Immature natural killer cell (primary cell): Measurements from ENCODE around the gene HAP1. TPM values are rescaled to one million over a fixed set of nuclear protein-coding genes. Genes with fewer than 3 reads are reported as not detected.
"Not testable (repeated sequence)": the region's sequence is repeated elsewhere in the genome, so short reads cannot be mapped to it uniquely, and the experiment has no call there.

Experiments
- DNase-seq, 3 donors: peaks; one replicate each; pipeline ENCODE4 v3.0.0; 2022; ENCODE audit warnings: mixed read lengths in 1 of 3
- H3K27ac Mint-ChIP-seq, 6 donors: one replicate each; pipeline ENCODE4 v1.8.0; 2020; ENCODE audit warnings: mixed read lengths in 6 of 6, mild to moderate bottlenecking in 5 of 6, inconsistent platforms in 4 of 6, moderate library complexity in 3 of 6
- H3K27me3 Mint-ChIP-seq, 3 donors: one replicate each; pipeline ENCODE4 v1.8.0; 2020 to 2021; ENCODE audit warnings: low read depth in 3 of 3, mild to moderate bottlenecking in 3 of 3, mixed read lengths in 3 of 3, moderate library complexity in 3 of 3, inconsistent platforms in 1 of 3
- H3K36me3 Mint-ChIP-seq, 3 donors: one replicate each; pipeline ENCODE4 v1.8.0; 2020; ENCODE audit warnings: mixed read lengths in 3 of 3, inconsistent platforms in 2 of 3, mild to moderate bottlenecking in 2 of 3
- H3K4me1 Mint-ChIP-seq, 2 donors: one replicate each; pipeline ENCODE4 v1.8.0; 2020; ENCODE audit warnings: inconsistent platforms in 2 of 2, mild to moderate bottlenecking in 2 of 2, mixed read lengths in 2 of 2, moderate library complexity in 1 of 2
- H3K4me3 Mint-ChIP-seq, 5 donors: one replicate each; pipeline ENCODE4 v1.8.0; 2020; ENCODE audit warnings: mild to moderate bottlenecking in 5 of 5, mixed read lengths in 5 of 5, inconsistent platforms in 3 of 5, moderate library complexity in 3 of 5
- H3K9me3 Mint-ChIP-seq, 6 donors: one replicate each; pipeline ENCODE4 v1.8.0; 2020; ENCODE audit warnings: mild to moderate bottlenecking in 6 of 6, mixed read lengths in 6 of 6, inconsistent platforms in 4 of 6, moderate library complexity in 3 of 6
- polyA plus RNA-seq, 3 donors: library from polyadenylated mRNA; unstranded; fragments of 300-500 nt; fragmentation: Illumina TruSeq; gene quantifications; one replicate each; pipeline ENCODE4 v1.2.3, GENCODE V29; 2021

Gene HAP1
- polyA plus RNA-seq, 3 donors from 2014 or later, result not detected

DNA sequence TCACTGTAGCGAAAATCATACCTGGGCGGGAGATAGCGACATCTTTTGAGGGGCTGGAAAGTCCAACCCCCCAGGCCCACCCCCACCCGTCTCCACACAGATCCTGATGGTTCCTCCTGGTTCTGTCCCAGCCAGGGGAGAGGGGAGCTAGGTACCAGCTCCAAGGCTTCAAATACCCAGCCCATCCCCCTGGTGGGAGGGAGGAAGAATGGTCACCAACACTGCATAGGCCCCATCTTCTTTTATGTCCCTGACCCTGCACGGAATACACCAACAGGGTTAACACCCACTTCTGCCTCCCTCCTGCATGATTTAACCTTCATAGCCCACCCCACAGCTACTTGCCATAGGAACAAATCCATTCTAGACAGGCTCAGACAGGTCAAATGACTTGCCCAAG lies 9.3 kb downstream of the HAP1 start:
- H3K36me3 Mint-ChIP-seq, result no peaks in the 10 kb centered on the region
- H3K27me3 Mint-ChIP-seq, result peaks cover 3% of the 10 kb centered on the region in 3 donors
- no peaks in the 10 kb centered on the region for H3K4me1 Mint-ChIP-seq
- no peaks in the 10 kb centered on the region for H3K9me3 Mint-ChIP-seq
- DNase-seq, result no peak
- H3K27ac Mint-ChIP-seq, result no peak overlapping the region
- no peak overlapping the region for H3K4me3 Mint-ChIP-seq

GRCh38 chr17:41724476-41725050 lies 9.9 kb downstream of the HAP1 start:
- Mint-ChIP-seq H3K9me3 (no peaks in the 10 kb centered on the region), H3K4me1 (no peaks in the 10 kb centered on the region), H3K27ac (no peak overlapping the region), H3K4me3 (no peak overlapping the region), H3K27me3 (peaks cover 2 to 3% (median 3%) of the 10 kb centered on the region in 3 donors), H3K36me3 (no peaks in the 10 kb centered on the region)
- DNase-seq, result no peak

DNA sequence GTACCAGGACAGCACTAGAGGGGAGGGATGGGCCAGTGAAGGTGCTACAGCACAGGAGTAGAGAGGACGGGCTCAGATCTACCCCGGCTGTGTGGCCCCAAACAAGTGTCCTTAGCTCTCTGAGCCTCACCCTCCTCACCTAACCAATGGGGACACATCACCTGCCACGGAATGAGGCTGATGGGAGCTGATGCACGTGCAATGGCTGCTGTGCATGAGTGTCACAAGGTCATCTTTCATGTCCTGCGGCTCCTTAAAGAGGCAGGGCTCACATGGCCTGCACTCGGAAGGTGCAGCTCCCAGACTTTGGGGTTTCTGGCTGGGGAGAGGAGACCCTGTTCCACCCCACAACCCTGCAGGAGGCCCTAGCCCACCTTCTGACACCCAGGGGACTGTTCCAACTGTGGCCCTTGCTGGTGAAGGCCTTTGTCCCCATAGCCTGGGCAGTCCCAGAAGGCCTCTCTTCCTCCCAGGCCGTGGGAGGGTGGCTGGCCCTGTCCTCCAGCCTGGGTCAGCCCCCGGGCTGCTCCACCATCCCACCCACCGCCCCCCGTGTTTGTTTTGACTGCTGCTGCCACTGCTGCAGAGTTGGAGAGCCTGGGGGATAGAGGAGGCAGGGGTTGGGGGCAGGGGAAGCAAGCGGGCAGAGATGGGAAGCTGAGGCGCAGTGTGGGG lies 10.5 kb downstream of the HAP1 start:
- no peak for DNase-seq
- no peaks in the 10 kb centered on the region for H3K9me3 Mint-ChIP-seq
- H3K27me3 Mint-ChIP-seq, result peaks cover 2 to 3% (median 3%) of the 10 kb centered on the region in 3 donors
- no peaks in the 10 kb centered on the region for H3K4me1 Mint-ChIP-seq
- H3K4me3 Mint-ChIP-seq, result no peak overlapping the region
- H3K27ac Mint-ChIP-seq, result no peak overlapping the region
- H3K36me3 Mint-ChIP-seq, result no peaks in the 10 kb centered on the region

GRCh38 chr17:41722231-41722630 lies 12.2 kb downstream of the HAP1 start:
- Mint-ChIP-seq H3K27me3 (peaks cover 0 to 3% (median 2%) of the 10 kb centered on the region in 3 donors), H3K36me3 (no peaks in the 10 kb centered on the region), H3K9me3 (no peaks in the 10 kb centered on the region), H3K27ac (no peak overlapping the region), H3K4me1 (no peaks in the 10 kb centered on the region), H3K4me3 (no peak overlapping the region)
- no peak for DNase-seq

DNA sequence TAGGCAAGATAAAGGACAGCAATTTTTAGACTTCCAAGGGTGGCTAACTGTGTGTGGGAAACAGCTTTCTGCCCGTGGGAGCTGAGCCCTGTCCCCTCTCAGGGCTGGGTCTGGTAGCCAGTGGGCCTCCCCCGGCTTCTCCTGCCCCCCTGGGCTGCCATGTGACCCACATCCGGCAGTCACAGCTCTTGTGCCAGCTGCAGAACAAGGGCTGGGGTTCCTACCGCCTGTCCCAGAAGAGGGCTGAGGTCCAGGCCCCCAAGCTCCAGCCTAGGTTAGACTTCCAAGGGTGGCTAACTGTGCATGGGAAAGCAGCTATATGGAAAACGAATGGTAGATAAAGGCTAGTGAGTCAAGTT lies 16.2 kb downstream of the HAP1 start:
- H3K36me3 Mint-ChIP-seq, result no peaks in the 10 kb centered on the region
- DNase-seq, result no peak
- H3K4me1 Mint-ChIP-seq, result no peaks in the 10 kb centered on the region
- no peak overlapping the region for H3K27ac Mint-ChIP-seq
- H3K9me3 Mint-ChIP-seq, result no peaks in the 10 kb centered on the region
- H3K4me3 Mint-ChIP-seq, result no peak overlapping the region
- H3K27me3 Mint-ChIP-seq, result peaks cover 0 to 4% (median 0%) of the 10 kb centered on the region in 3 donors

GRCh38 chr17:41717408-41718286 lies 16.8 kb downstream of the HAP1 start:
- no peak overlapping the region for H3K27ac Mint-ChIP-seq
- peaks cover 0 to 4% (median 3%) of the 10 kb centered on the region in 3 donors for H3K27me3 Mint-ChIP-seq
- H3K9me3 Mint-ChIP-seq, result no peaks in the 10 kb centered on the region
- H3K4me3 Mint-ChIP-seq, result no peak overlapping the region
- DNase-seq, result no peak
- no peaks in the 10 kb centered on the region for H3K4me1 Mint-ChIP-seq
- no peaks in the 10 kb centered on the region for H3K36me3 Mint-ChIP-seq

DNA sequence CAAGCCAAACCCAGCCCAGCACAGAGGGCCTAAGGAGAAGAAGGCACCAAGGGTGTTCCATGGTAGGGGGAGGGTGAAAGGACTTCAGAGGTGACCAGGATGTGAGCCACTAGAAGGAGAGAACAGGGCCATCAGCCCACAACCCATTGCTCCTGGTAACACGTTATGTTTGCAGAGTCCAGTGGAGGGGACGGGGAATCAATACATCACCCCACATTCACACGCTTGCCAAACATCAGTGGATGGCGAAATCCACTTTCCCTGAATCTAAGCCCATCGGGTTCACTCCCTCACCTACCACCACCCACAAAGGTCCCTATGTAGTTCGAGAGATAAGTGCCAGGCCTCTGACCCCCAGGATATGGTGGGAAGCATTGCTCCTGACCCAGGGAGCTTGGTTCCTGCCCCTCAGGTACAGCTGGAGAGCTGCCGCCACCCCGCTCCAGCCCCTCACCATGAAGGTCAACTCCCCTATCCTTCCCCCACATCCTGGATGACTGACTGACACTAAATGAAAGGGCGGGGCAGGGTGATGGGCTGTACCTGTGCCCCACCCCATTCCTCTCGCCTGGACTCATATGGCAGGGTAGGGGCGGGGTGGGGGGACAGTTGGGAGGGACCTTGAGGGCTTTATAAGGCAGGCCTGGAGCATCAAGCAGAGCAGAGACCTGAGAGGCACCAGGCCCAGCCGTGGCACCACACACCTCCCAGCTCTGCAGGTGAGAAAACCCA lies 22.6 kb downstream of the HAP1 start, which contains the start of gene GAST:
TSS of gene GAST (plus strand) at position 663 of the 732 bp plus-strand sequence. CDS start 3,106 bp downstream, outside the sequence.
- no peaks in the 10 kb centered on the region for H3K9me3 Mint-ChIP-seq
- no peak for DNase-seq

DNA sequence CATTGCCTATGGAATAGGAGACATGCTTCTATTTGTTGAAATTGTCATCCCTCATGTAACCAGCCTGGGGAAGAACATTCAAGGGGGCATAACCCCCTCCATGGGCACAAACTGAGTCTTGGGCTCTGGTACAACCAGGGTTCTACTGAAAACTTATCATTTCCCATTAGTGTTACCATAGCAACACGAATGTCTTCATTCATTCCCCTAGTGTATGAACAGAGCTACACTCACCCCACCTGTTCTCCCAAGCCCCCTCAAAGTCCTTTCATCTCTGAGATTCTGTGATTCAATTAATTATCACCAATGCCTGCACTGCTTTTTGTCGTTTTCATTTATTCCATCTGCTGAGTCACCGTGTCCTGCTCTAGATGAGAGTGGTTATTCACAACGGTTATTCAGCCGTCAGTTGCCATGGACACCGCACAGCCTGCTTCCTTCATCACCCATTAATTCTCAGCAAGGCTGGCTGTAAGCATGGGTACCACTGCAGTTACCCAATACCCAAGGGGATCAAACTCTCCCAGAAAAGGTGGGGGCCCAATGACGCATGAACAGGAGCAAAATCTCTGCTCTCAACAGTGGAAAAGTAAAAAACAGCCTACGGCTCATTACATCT lies 23.9 kb downstream of the HAP1 start:
- H3K27ac Mint-ChIP-seq, result no peak overlapping the region
- no peaks in the 10 kb centered on the region for H3K36me3 Mint-ChIP-seq
- H3K9me3 Mint-ChIP-seq, result no peaks in the 10 kb centered on the region
- DNase-seq, result no peak
- H3K4me1 Mint-ChIP-seq, result no peaks in the 10 kb centered on the region
- H3K27me3 Mint-ChIP-seq, result peaks cover 5 to 20% (median 6%) of the 10 kb centered on the region in 3 donors
- H3K4me3 Mint-ChIP-seq, result no peak overlapping the region

More for the DNA sequence above, 22.6 kb downstream of the HAP1 start, which contains the start of gene GAST:
- Mint-ChIP-seq H3K27ac (no peak within 1 kb of the TSS), H3K4me1 (no peaks in the 10 kb centered on the region), H3K27me3 (peaks cover 4 to 20% (median 6%) of the 10 kb centered on the region in 3 donors), H3K36me3 (no peaks in the 10 kb centered on the region), H3K4me3 (no peak within 1 kb of the TSS)

DNA sequence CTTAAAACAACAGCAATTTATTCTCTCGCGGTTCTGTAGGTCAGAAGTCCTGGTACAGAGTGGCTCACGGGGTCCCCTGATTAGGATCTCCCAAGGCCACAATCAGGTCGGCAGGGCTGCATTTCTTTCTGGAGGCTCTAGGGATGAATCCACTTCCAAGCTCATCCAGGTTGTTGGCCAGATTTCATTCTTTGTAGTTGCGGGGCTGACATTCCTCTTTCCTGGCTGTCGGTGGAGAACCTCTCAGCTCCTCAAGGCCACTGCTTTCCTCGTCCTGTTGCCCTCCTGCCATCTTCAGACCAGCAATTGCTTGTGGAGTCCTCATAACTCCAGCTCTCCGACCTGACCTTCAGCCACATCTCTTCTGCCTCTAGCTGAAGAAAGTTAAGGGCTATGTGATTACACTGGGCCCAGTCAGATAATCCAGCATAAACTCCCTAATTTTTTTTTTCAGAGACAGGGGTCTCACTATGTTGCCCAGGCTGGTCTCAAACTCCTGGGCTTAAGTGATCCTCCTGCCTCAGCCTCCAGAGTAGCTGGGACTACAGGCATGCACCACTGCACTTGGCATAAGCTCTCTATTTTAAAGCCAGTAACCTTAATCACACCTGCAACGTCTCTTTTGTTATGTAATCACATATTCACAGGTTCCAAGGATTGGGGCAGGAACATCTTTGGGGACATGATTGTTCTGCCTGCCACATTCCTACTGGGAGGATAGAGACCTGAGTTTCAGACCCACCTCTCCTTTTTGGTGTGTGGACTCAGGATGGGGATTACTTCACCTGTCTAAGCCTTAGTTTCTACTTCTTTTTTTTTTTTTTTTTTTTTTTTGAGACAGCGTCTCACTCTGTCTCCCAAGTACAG lies 26.4 kb downstream of the HAP1 start:
- Mint-ChIP-seq H3K4me3 (no peak overlapping the region), H3K27ac (no peak overlapping the region), H3K27me3 (peaks cover 3 to 25% (median 6%) of the 10 kb centered on the region in 3 donors), H3K9me3 (no peaks in the 10 kb centered on the region), H3K4me1 (no peaks in the 10 kb centered on the region), H3K36me3 (no peaks in the 10 kb centered on the region)
- DNase-seq, result no peak

- Mint-ChIP-seq H3K9me3 (no peaks in the 10 kb centered on the region), H3K36me3 (no peaks in the 10 kb centered on the region), H3K4me3 (no peak overlapping the region), H3K27me3 (peaks cover 3 to 19% (median 5%) of the 10 kb centered on the region in 3 donors), H3K4me1 (no peaks in the 10 kb centered on the region), H3K27ac (no peak overlapping the region)
- DNase-seq, result no peak
Measured at GRCh38 chr17:41705271-41705991, 29.0 kb downstream of the HAP1 start.

- DNase-seq, result no peak
- Mint-ChIP-seq H3K4me1 (no peaks in the 10 kb centered on the region), H3K36me3 (no peaks in the 10 kb centered on the region), H3K27me3 (peaks cover 2 to 13% (median 2%) of the 10 kb centered on the region in 3 donors), H3K27ac (no peak overlapping the region), H3K9me3 (no peaks in the 10 kb centered on the region), H3K4me3 (no peak overlapping the region)
Measured at GRCh38 chr17:41702712-41703111, 31.7 kb downstream of the HAP1 start.

DNA sequence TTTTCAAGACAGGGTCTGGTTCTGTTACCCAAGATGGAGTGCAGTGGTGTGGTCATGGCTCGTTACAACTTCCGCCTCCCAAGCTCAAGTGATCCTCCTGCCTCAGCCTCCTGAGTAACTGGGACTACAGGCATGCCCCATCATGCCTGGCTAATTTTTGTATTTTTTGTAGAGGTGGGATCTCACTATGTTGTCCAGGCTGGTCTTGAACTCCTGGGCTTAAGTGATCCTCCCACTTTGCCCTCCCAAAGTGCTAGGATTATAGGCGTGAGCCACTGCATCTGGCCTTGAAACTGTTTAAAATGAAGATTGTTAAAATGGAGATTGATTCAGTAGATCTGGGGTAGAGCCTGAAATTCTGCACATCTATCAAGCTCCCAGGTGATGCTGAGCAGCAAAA lies 33.6 kb downstream of the HAP1 start:
- not testable (repeated sequence) for H3K27ac Mint-ChIP-seq, DNase-seq, H3K36me3 Mint-ChIP-seq, H3K4me3 Mint-ChIP-seq, H3K4me1 Mint-ChIP-seq, H3K9me3 Mint-ChIP-seq
- peaks cover 1 to 15% (median 2%) of the 10 kb centered on the region in 3 donors for H3K27me3 Mint-ChIP-seq
